ENCODE data around the gene TLR8.

GRCh38 chrX:12898073-12898472 is 8.3 kb upstream of the TLR8 start:
- TF ChIP-seq ZNF274 (IDR thresholded peaks at IDR 0.05; ENCODE audit: low read depth, low read length) (no peak), YY1 (IDR thresholded peaks at IDR 0.05; ENCODE audit: insufficient read depth, insufficient read length) (no peak)

Data from NT2/D1 (cell line).